ENCODE results near the gene ZNF606.

ZNF606 gene

DNA sequence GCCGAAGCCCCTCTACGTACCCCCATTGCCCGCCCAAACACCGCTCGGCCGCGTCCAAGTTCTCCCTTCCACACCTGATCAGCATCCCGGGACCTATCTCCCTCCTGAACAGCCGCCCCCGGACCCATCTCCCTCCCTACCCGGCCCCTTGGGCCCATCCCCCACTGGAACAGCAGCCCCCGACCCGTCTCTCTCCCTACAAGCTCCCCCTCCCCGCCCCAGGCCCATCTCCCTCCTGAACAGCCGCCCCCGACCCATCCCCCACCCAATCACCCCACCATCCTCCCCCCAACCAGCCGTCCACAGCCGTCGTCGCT is 31.8 kb upstream of the ZNF606 start:
- in situ Hi-C loops (cut with MboI; ENCODE audit: low pct_unique_long_range_greater_than_20kb, low sequenced_read_pairs, unreplicated experiment) = no loop called here
- DNase-seq (ENCODE audit: low spot score) = no peak
- TF ChIP-seq, protein P1, sequence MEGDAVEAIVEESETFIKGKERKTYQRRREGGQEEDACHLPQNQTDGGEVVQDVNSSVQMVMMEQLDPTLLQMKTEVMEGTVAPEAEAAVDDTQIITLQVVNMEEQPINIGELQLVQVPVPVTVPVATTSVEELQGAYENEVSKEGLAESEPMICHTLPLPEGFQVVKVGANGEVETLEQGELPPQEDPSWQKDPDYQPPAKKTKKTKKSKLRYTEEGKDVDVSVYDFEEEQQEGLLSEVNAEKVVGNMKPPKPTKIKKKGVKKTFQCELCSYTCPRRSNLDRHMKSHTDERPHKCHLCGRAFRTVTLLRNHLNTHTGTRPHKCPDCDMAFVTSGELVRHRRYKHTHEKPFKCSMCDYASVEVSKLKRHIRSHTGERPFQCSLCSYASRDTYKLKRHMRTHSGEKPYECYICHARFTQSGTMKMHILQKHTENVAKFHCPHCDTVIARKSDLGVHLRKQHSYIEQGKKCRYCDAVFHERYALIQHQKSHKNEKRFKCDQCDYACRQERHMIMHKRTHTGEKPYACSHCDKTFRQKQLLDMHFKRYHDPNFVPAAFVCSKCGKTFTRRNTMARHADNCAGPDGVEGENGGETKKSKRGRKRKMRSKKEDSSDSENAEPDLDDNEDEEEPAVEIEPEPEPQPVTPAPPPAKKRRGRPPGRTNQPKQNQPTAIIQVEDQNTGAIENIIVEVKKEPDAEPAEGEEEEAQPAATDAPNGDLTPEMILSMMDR (IDR thresholded peaks at IDR 0.05; ENCODE audit: extremely low read depth, insufficient read depth, missing control alignments) = no peak

DNA sequence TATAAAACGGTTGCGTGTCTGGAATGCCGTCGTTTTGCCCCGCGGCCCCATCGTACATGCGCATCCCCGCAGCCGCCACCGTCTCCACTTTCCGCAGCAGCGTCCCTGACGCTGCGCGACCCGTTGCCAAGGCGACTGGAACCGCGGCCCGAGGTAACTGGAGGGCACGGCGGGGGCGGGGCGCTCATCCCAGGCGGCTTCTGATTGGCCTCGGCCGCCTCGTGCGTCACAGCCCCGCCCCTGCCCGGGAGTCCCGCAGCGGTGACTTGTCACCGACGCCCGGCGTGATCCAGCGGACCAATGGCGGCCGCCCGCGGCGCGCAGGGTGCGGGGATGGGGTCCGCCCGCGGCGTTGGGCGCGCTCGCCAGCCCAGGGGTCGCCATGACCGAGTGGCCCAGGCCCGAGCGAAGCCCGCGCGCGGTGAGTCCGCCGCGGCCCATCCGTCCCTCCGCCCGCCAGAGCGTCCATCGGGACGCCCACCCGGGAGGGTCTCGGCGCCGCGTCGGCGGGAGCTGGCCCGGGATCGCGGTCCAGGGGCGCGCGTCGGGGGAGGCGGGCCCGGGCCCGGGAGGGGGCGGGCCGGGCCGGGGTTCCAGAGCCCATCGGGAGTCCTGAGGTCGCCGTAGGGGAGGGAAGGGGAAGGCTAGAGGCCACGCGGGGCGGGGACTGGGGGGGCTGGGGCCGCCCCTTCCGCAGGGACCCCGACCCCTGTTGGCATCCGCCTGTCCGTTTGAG is 31.3 kb upstream of the ZNF606 start, which contains the start of gene ZSCAN1:
Gene ZSCAN1 (plus strand): TSS at position 285 of the 736 bp plus-strand sequence. CDS start 3,812 bp downstream, outside the sequence.
- DNase-seq (ENCODE audit: low spot score) = no peak
- in situ Hi-C loops (cut with MboI; ENCODE audit: low pct_unique_long_range_greater_than_20kb, low sequenced_read_pairs, unreplicated experiment) = no loop called here

DNA sequence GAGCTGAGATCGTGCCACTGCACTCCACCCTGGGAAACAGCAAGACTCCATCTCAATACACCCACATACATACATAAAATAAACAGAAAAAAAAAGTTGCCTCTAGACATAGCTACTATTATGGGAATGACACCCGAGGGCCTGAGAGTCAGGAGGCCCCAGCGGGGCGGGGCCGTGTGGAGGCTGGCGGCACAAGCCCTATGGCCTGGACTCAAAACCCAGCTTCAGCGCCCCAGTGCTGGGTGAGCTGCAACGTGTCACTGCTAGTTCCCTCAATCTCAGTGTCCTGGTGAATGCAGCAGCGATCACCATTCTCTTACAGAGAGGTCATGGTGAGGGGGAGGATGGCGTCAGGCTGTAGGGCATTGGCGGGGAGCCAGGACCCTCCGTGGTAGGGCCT is 22.0 kb upstream of the ZNF606 start:
- TF ChIP-seq, protein P1 (IDR thresholded peaks at IDR 0.05; ENCODE audit: extremely low read depth, insufficient read depth, missing control alignments) = no peak
- in situ Hi-C loops (cut with MboI; ENCODE audit: low pct_unique_long_range_greater_than_20kb, low sequenced_read_pairs, unreplicated experiment) = no loop called here
- DNase-seq (ENCODE audit: low spot score) = no peak

More for the DNA sequence above, 31.3 kb upstream of the ZNF606 start, which contains the start of gene ZSCAN1:
- TF ChIP-seq, protein P1 (IDR thresholded peaks at IDR 0.05; ENCODE audit: extremely low read depth, insufficient read depth, missing control alignments) = no peak

DNA sequence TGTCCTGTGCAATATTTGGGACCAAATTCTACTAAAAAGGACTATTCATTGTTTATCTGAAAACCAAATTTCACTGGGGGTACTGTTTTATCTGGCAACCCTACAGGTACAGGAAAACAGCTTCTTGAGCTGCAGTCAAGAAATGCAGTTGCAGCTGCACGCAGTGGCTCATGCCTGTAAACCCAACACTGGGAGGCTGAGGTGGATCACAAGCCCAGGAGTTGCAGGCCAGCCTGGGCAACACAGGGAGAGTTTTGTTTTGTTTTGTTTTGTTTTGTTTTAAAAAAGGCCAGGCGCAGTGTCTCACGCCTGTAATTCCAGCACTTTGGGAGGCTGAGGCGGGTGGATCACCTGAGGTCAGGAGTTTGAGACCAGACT is 19.7 kb upstream of the ZNF606 start:
- TF ChIP-seq, protein P1 (IDR thresholded peaks at IDR 0.05; ENCODE audit: extremely low read depth, insufficient read depth, missing control alignments) = no peak
- DNase-seq (ENCODE audit: low spot score) = no peak
- in situ Hi-C loops (cut with MboI; ENCODE audit: low pct_unique_long_range_greater_than_20kb, low sequenced_read_pairs, unreplicated experiment) = no loop called here

DNA sequence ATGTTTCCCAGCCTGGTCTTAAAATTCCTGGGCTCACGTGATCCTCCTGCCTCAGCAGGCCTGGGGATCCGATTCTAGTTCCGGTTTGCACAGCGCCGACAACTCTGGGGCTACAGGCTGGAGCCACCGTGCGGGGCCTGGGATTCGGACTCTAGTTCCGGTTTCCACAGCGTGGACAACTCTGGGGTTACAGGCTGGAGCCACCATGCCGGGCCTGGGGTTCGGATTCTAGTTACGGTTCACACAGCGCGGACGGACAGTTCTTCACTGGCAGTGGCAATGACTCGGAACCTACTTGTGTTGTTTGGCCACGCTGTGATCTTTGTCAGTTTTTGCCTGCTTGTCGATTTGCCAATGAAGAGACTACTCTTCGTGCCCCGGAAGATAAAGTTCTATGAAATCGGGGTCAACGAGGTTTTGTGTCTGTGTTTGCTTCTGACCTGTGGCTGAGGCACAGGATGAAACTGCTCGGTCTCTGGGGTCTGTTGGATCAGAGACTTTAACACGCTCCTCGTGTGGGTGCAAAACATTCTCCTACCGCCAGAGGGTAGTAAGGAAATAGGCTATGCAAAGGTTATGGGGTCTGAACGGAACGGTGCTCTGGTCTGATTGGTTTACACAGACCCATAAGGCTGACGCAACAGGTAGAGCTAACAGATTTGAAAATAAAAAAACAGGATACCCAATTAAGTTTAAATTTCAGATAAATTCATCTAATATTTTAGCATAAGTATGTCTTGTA is 19.1 kb upstream of the ZNF606 start:
- in situ Hi-C loops (cut with MboI; ENCODE audit: low pct_unique_long_range_greater_than_20kb, low sequenced_read_pairs, unreplicated experiment) = no loop called here
- TF ChIP-seq, protein P1 (IDR thresholded peaks at IDR 0.05; ENCODE audit: extremely low read depth, insufficient read depth, missing control alignments) = peak; percentile 6
- peak; percentile 50 for DNase-seq (ENCODE audit: low spot score)

DNA sequence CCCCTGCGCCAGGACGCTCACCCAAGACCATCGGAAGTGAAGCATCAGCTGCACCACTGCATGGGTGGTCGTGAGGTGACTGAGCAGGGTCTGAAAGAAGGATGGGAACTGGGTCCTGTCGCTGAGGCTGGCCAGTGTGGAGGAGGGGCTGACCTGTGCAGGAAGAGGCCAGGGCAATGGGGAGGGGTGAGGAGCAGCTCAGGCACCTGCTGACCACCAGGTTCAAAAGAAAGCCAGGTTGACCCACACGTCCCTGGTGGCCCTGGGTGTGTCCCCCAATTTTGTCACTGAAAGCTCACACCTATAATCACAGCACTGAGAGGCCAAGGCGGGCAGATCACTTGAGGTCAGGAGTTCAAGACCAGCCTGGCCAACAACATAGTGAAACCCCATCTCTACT is 17.5 kb upstream of the ZNF606 start:
- in situ Hi-C loops (cut with MboI; ENCODE audit: low pct_unique_long_range_greater_than_20kb, low sequenced_read_pairs, unreplicated experiment) = no loop called here
- no peak for DNase-seq (ENCODE audit: low spot score)
- TF ChIP-seq, protein P1 (IDR thresholded peaks at IDR 0.05; ENCODE audit: extremely low read depth, insufficient read depth, missing control alignments) = no peak
